ENCODE measurements around the gene ZFP36L1.

- TF ChIP-seq, protein P1, sequence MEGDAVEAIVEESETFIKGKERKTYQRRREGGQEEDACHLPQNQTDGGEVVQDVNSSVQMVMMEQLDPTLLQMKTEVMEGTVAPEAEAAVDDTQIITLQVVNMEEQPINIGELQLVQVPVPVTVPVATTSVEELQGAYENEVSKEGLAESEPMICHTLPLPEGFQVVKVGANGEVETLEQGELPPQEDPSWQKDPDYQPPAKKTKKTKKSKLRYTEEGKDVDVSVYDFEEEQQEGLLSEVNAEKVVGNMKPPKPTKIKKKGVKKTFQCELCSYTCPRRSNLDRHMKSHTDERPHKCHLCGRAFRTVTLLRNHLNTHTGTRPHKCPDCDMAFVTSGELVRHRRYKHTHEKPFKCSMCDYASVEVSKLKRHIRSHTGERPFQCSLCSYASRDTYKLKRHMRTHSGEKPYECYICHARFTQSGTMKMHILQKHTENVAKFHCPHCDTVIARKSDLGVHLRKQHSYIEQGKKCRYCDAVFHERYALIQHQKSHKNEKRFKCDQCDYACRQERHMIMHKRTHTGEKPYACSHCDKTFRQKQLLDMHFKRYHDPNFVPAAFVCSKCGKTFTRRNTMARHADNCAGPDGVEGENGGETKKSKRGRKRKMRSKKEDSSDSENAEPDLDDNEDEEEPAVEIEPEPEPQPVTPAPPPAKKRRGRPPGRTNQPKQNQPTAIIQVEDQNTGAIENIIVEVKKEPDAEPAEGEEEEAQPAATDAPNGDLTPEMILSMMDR (IDR thresholded peaks at IDR 0.05): no peak
- no peak for TF ChIP-seq POLR2A (IDR thresholded peaks at IDR 0.05)
These were observed 28.3 kb upstream of the ZFP36L1 start for GRCh38 chr14:68820999-68821683.

All from Peyer's patch (tissue), 4 donors.